HepG2 (cell line): ENCODE results near the gene RPP25L. TPM values are rescaled to one million over a fixed set of nuclear protein-coding genes. Genes with fewer than 3 reads are reported as not detected.

ENCODE experiments used
- ARHGAP35 ChIP-seq: sonication (generic); formaldehyde crosslinking; IDR thresholded peaks from 2 replicates; pipeline ENCODE4 v1.9.0; 2022; ENCODE audit warnings: mild to moderate bottlenecking, inconsistent platforms, moderate library complexity, missing genetic modification reagents, borderline replicate concordance
- CBFB ChIP-seq: sonication (generic); formaldehyde crosslinking; IDR thresholded peaks from 2 replicates; pipeline ENCODE4 v1.4.0; 2020; ENCODE audit warnings: missing genetic modification reagents
- ELF1 ChIP-seq: sonication (generic); formaldehyde crosslinking; IDR thresholded peaks from 2 replicates; pipeline ENCODE4 v1.4.0; 2020; ENCODE audit warnings: missing genetic modification reagents
- MIXL1 ChIP-seq: IDR thresholded peaks from 2 replicates; pipeline ENCODE4 v1.6.1; 2016
- NRL ChIP-seq: sonication (generic); formaldehyde crosslinking; IDR thresholded peaks from 2 replicates; pipeline ENCODE4 v1.5.0; 2020; ENCODE audit warnings: missing genetic modification reagents, mild to moderate bottlenecking, moderate library complexity, borderline replicate concordance
- SMAD1 ChIP-seq: sonication (generic); formaldehyde crosslinking; IDR thresholded peaks from 2 replicates; pipeline ENCODE4 v1.4.0; 2020; ENCODE audit warnings: missing genetic modification reagents, low read depth, mild to moderate bottlenecking, borderline replicate concordance
- ZFP37 ChIP-seq: sonication (generic); formaldehyde crosslinking; IDR thresholded peaks from 2 replicates; pipeline ENCODE4 v1.4.0; 2020; ENCODE audit warnings: missing genetic modification reagents, borderline replicate concordance
- ZFP90 ChIP-seq: sonication (generic); formaldehyde crosslinking; IDR thresholded peaks from 2 replicates; pipeline ENCODE4 v1.8.0; 2022; ENCODE audit warnings: missing genetic modification reagents, mild to moderate bottlenecking, inconsistent platforms, borderline replicate concordance
- ZNF326 ChIP-seq: sonication (generic); formaldehyde crosslinking; IDR thresholded peaks from 2 replicates; pipeline ENCODE4 v1.4.0; 2020; ENCODE audit warnings: missing genetic modification reagents, borderline replicate concordance
- ZNF431 ChIP-seq: sonication (generic); formaldehyde crosslinking; IDR thresholded peaks from 2 replicates; pipeline ENCODE4 v1.9.0; 2022; ENCODE audit warnings: missing genetic modification reagents, low read depth, mild to moderate bottlenecking, borderline replicate concordance
- ZNF484 ChIP-seq: sonication (generic); formaldehyde crosslinking; IDR thresholded peaks from 2 replicates; pipeline ENCODE4 v1.5.1; 2020; ENCODE audit warnings: mild to moderate bottlenecking, low read depth, missing genetic modification reagents, borderline replicate concordance
- ZNF841 ChIP-seq: sonication (generic); formaldehyde crosslinking; IDR thresholded peaks from 2 replicates; pipeline ENCODE4 v1.8.1; 2023; ENCODE audit warnings: missing genetic modification reagents, borderline replicate concordance
- polyA plus RNA-seq, 8 experiments: library from polyadenylated mRNA; depleted of rRNA in 3 of 8; stranded (reverse) in 7 of 8; unstranded in 1 of 8; fragments of >200 nt; fragmentation: Illumina TruSeq in 4 of 8; extraction: Trizol in 4 of 8; gene quantifications; 2 replicates each; pipeline versions ENCODE4 v1.2.1 to v1.2.3, GENCODE V29; 2011 to 2016; ENCODE audit warnings: low read depth in 4 of 8, missing spikeins in 1 of 8, mixed read lengths in 1 of 8; ENCODE audit not compliant: insufficient read depth in 1 of 8
- total RNA-seq, 5 experiments: library from RNA; depleted of rRNA; stranded (reverse); fragments of >200 nt; fragmentation: Illumina TruSeq; extraction: Trizol; gene quantifications; 2 replicates each; pipeline ENCODE4 v1.2.3, GENCODE V29; 2016; ENCODE audit warnings: low read depth in 1 of 5
- TF ChIP-seq, protein P1 (sequence below): sonication (generic); formaldehyde crosslinking; IDR thresholded peaks from 2 replicates; pipeline ENCODE4 v1.4.0; 2020; ENCODE audit warnings: mild to moderate bottlenecking, missing genetic modification reagents
- TF ChIP-seq, protein P2 (sequence below): sonication (generic); formaldehyde crosslinking; IDR thresholded peaks from 2 replicates; pipeline ENCODE4 v1.8.0; 2022; ENCODE audit warnings: mild to moderate bottlenecking, missing genetic modification reagents
- TF ChIP-seq, protein P3 (sequence below): sonication (generic); formaldehyde crosslinking; IDR thresholded peaks from 2 replicates; pipeline ENCODE4 v1.8.1; 2023; ENCODE audit warnings: mild to moderate bottlenecking, missing genetic modification reagents
- TF ChIP-seq, protein P4 (sequence below): sonication (generic); formaldehyde crosslinking; IDR thresholded peaks from 2 replicates; pipeline ENCODE4 v1.5.1; 2020; ENCODE audit warnings: mild to moderate bottlenecking, moderate library complexity, missing genetic modification reagents

Gene RPP25L
- total and polyA plus RNA-seq, 2 of the 13 experiments (the other 11 are each of a cell fraction or from before 2014, with no cell fraction given): 24.5 to 27.3 TPM

DNA sequence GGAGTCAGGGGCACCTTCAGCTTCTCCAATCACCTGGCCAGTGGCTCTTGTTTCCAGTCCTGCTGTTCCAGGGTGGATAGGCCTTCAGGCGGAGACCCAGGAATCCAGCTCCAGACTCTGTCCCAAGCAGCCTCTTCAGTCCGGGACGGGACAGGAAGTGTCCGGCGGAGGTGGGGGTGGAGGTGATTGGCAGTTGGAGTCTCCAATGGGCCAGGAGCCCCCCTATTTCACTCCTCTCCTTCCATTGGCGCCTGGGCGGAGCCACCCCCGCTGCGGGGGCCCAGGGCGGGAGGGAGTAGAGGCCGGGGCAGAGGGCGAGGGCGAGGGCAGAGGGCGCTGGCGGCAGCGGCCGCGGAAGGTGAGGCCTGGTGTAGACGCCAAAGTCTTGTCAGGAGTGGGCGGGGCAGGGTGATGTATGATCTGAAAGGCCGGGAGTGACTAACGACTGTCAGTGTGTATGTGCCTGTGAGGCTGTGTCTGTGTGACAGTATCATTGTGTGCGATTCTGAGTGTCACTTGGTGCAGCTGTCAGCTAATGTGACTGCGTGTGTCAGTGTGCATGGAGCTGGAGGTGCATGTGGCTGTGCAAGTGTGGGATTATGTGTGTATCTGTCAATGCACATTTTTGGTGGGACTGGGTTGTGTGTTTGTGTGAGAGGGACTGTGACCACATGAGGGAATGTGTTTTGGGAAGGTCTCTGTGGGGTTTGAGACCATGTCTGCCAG, 40.1 kb upstream of the RPP25L start, which contains the start of gene IL11RA (continued):
- TF ChIP-seq, protein P1, sequence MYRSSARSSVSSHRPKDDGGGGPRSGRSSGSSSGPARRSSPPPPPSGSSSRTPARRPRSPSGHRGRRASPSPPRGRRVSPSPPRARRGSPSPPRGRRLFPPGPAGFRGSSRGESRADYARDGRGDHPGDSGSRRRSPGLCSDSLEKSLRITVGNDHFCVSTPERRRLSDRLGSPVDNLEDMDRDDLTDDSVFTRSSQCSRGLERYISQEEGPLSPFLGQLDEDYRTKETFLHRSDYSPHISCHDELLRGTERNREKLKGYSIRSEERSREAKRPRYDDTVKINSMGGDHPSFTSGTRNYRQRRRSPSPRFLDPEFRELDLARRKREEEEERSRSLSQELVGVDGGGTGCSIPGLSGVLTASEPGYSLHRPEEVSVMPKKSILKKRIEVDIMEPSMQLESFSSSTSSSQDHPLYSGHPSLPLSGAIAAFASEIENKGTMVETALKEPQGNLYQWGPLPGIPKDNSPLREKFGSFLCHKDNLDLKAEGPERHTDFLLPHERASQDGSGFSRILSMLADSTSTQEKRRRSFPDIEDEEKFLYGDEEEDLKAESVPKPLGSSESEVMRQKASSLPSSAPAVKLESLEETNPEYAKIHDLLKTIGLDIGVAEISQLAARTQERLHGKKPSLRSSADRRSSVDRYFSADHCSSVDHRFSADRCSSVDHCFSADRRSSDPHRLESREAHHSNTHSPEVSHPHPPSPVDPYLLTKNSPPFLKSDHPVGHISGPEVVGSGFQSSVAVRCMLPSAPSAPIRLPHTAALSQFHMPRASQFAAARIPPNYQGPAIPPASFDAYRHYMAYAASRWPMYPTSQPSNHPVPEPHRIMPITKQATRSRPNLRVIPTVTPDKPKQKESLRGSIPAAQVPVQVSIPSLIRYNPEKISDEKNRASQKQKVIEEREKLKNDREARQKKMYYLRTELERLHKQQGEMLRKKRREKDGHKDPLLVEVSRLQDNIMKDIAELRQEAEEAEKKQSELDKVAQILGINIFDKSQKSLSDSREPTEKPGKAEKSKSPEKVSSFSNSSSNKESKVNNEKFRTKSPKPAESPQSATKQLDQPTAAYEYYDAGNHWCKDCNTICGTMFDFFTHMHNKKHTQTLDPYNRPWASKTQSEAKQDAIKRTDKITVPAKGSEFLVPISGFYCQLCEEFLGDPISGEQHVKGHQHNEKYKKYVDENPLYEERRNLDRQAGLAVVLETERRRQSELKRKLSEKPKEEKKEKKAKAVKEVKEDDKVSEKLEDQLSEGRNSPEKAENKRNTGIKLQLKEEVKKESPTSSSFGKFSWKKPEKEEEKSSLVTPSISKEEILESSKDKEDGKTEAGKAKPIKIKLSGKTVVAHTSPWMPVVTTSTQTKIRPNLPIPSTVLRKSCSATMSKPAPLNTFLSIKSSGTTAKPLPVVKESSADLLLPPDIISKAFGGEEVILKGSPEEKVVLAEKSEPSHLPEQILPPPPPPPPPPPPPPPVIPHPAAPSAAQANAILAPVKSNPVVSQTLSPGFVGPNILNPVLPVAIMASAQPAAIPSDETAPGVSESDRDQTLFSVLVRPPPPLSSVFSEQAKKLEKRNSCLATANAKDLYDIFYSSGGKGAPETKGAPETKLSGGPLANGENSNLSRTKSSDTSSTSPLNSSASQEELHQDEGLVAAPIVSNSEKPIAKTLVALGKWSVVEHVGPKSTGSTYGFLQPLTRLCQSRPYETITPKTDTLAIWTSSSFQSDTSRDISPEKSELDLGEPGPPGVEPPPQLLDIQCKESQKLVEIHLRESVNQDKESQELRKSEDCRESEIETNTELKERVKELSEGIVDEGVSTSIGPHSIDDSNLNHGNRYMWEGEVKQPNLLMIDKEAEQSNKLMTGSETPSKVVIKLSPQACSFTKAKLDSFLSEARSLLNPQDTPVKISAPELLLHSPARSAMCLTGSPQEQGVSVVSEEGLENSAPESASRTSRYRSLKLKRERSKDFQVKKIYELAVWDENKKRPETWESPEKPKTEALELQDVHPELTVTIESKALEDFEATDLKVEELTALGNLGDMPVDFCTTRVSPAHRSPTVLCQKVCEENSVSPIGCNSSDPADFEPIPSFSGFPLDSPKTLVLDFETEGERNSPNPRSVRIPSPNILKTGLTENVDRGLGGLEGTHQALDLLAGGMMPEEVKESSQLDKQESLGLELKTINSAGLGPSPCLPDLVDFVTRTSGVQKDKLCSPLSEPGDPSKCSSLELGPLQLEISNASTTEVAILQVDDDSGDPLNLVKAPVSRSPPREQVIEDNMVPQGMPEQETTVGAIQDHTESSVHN (CRISPR knock-in tag): no peak
- TF ChIP-seq ZNF484 (CRISPR knock-in tag) (no peak), SMAD1 (CRISPR knock-in tag) (no peak), ZFP90 (CRISPR knock-in tag) (no peak), ELF1 (CRISPR knock-in tag) (peak; percentile 76), ARHGAP35 (CRISPR knock-in tag) (no peak; the same call in 1 of the 2 replicates), ZNF431 (CRISPR knock-in tag) (peak; percentile 80; the same call in 1 of the 2 replicates), NRL (peak; percentile 46; the same call in 1 of the 2 replicates), ZFP37 (no peak), ZNF841 (CRISPR knock-in tag) (peak; percentile 65; the same call in 1 of the 2 replicates), CBFB (CRISPR knock-in tag) (0 out of 2 replicates have a peak, but pooled peaks have one; percentile 25), MIXL1 (CRISPR knock-in tag) (no peak), ZNF326 (CRISPR knock-in tag) (no peak)
- TF ChIP-seq, protein P2, sequence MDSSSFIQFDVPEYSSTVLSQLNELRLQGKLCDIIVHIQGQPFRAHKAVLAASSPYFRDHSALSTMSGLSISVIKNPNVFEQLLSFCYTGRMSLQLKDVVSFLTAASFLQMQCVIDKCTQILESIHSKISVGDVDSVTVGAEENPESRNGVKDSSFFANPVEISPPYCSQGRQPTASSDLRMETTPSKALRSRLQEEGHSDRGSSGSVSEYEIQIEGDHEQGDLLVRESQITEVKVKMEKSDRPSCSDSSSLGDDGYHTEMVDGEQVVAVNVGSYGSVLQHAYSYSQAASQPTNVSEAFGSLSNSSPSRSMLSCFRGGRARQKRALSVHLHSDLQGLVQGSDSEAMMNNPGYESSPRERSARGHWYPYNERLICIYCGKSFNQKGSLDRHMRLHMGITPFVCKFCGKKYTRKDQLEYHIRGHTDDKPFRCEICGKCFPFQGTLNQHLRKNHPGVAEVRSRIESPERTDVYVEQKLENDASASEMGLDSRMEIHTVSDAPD (CRISPR knock-in tag): 0 out of 2 replicates have a peak, but pooled peaks have one; percentile 31
- TF ChIP-seq, protein P3, sequence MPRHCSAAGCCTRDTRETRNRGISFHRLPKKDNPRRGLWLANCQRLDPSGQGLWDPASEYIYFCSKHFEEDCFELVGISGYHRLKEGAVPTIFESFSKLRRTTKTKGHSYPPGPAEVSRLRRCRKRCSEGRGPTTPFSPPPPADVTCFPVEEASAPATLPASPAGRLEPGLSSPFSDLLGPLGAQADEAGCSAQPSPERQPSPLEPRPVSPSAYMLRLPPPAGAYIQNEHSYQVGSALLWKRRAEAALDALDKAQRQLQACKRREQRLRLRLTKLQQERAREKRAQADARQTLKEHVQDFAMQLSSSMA (CRISPR knock-in tag): 0 out of 2 replicates have a peak, but pooled peaks have one; percentile 24
- TF ChIP-seq, protein P4, sequence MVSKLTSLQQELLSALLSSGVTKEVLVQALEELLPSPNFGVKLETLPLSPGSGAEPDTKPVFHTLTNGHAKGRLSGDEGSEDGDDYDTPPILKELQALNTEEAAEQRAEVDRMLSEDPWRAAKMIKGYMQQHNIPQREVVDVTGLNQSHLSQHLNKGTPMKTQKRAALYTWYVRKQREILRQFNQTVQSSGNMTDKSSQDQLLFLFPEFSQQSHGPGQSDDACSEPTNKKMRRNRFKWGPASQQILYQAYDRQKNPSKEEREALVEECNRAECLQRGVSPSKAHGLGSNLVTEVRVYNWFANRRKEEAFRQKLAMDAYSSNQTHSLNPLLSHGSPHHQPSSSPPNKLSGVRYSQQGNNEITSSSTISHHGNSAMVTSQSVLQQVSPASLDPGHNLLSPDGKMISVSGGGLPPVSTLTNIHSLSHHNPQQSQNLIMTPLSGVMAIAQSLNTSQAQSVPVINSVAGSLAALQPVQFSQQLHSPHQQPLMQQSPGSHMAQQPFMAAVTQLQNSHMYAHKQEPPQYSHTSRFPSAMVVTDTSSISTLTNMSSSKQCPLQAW (CRISPR knock-in tag): peak; percentile 45
